DND-41 (cell line): ENCODE data around the gene RNASE7.

Source experiments
- EZH2 ChIP-seq: IDR thresholded peaks from 3 replicates; pipeline ENCODE4 v1.6.1; 2012; ENCODE audit warnings: borderline replicate concordance, low read depth, mild to moderate bottlenecking, moderate library complexity, low read length, inconsistent platforms; ENCODE audit not compliant: severe bottlenecking
- TF ChIP-seq, protein P1 (sequence below): IDR thresholded peaks from 2 replicates; pipeline ENCODE4 v1.5.1; 2012; ENCODE audit warnings: borderline replicate concordance, low read length, moderate library complexity, mild to moderate bottlenecking; ENCODE audit not compliant: poor library complexity, severe bottlenecking; ENCODE audit errors: extremely low read depth

DNA sequence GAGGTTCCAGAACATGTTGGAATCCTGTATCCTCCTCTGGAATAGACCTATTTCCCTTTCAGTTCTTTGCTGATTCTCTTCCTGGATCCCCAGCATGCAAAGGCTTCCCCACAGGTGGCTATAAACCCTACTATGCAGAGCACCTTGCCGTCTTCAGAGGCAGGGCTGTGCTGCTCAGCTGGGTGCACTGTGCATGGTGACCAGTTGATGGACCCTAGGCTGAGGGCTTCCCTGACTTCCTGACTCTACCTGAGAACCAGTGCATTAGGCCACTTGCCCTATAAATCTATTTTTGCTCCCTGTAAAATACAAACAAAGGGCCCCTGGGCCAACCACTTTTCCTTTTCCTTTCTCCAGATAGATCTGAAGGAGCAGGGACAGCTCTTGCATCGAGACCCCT lies 42.2 kb downstream of the RNASE7 start:
- TF ChIP-seq, protein P1, sequence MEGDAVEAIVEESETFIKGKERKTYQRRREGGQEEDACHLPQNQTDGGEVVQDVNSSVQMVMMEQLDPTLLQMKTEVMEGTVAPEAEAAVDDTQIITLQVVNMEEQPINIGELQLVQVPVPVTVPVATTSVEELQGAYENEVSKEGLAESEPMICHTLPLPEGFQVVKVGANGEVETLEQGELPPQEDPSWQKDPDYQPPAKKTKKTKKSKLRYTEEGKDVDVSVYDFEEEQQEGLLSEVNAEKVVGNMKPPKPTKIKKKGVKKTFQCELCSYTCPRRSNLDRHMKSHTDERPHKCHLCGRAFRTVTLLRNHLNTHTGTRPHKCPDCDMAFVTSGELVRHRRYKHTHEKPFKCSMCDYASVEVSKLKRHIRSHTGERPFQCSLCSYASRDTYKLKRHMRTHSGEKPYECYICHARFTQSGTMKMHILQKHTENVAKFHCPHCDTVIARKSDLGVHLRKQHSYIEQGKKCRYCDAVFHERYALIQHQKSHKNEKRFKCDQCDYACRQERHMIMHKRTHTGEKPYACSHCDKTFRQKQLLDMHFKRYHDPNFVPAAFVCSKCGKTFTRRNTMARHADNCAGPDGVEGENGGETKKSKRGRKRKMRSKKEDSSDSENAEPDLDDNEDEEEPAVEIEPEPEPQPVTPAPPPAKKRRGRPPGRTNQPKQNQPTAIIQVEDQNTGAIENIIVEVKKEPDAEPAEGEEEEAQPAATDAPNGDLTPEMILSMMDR = no peak
- TF ChIP-seq EZH2 = no peak
